ENCODE results near the gene TRAF3IP3. TPM values are rescaled to one million over a fixed set of nuclear protein-coding genes. Genes with fewer than 3 reads are reported as not detected.

The TRAF3IP3 gene
- polyA plus RNA-seq, 1 donor from 2014 or later, result not detected

DNA sequence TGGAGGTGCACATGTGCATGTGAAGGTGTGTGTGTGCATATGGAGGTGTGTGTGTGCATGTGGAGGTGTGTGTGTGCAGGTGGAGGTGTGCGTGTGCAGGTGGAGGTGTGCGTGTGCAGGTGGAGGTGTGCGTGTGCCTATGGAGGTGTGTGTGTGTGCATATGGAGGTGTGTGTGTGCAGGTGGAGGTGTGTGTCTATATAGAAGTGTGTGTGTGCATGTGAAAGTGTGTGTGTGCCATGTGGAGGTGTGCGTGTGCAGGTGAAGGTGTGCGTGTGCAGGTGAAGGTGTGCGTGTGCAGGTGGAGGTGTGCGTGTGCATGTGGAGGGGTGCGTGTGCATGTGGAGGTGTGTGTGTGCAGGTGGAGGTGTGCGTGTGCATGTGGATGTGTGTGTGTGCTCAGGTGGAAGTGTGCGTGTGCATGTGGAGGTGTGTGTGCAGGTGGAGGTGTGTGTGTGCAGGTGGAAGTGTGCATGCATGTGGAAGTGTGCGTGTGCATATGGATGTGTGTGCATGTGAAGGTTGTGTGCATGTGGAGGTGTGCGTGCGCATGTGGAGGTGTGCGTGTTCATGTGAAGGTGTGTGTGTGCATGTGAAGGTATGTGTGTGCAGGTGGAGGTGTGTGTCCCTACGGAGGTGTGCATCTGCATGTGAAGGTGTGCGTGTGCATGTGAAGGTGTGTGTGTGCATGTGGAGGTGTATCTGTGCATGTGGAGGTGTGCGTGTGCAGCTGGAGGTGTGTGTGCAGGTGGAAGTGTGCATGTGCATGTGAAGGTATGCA lies 15.0 kb downstream of the TRAF3IP3 start:
- Histone ChIP-seq H3F3A (ENCODE audit: insufficient read depth, low read length, poor library complexity, severe bottlenecking) (no peaks in the 10 kb centered on the region), H2AFZ (ENCODE audit: low read depth, low read length) (no peak overlapping the region), H3K27ac (ENCODE audit: low read length) (no peak overlapping the region), H3K4me2 (ENCODE audit: low read length) (no peak overlapping the region), H3K36me3 (ENCODE audit: insufficient read depth, low read length) (no peaks in the 10 kb centered on the region), H3K9me3 (ENCODE audit: low read length) (no peaks in the 10 kb centered on the region), H3K9me2 (ENCODE audit: insufficient read depth, low read length) (no peaks in the 10 kb centered on the region), H3K27me3 (ENCODE audit: insufficient read depth, low read depth, low read length) (no peaks in the 10 kb centered on the region), H4K20me1 (ENCODE audit: insufficient read depth) (no peaks in the 10 kb centered on the region), H3K4me3 (ENCODE audit: low read length) (no peak overlapping the region), H3K79me2 (replicated peaks; ENCODE audit: insufficient read depth, low read length) (no peaks in the 10 kb centered on the region), H3K9ac (ENCODE audit: low read length) (no peak overlapping the region)
- TF ChIP-seq RAD21 (conservative IDR thresholded peaks at IDR 0.05), result no peak
- TF ChIP-seq POLR2AphosphoS5 (IDR thresholded peaks at IDR 0.05), result no peak
- TF ChIP-seq SMC3 (conservative IDR thresholded peaks at IDR 0.05; ENCODE audit: poor library complexity), result no peak
- TF ChIP-seq, protein P1, sequence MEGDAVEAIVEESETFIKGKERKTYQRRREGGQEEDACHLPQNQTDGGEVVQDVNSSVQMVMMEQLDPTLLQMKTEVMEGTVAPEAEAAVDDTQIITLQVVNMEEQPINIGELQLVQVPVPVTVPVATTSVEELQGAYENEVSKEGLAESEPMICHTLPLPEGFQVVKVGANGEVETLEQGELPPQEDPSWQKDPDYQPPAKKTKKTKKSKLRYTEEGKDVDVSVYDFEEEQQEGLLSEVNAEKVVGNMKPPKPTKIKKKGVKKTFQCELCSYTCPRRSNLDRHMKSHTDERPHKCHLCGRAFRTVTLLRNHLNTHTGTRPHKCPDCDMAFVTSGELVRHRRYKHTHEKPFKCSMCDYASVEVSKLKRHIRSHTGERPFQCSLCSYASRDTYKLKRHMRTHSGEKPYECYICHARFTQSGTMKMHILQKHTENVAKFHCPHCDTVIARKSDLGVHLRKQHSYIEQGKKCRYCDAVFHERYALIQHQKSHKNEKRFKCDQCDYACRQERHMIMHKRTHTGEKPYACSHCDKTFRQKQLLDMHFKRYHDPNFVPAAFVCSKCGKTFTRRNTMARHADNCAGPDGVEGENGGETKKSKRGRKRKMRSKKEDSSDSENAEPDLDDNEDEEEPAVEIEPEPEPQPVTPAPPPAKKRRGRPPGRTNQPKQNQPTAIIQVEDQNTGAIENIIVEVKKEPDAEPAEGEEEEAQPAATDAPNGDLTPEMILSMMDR (IDR thresholded peaks at IDR 0.05; ENCODE audit: poor library complexity, severe bottlenecking), result no peak
- TF ChIP-seq, protein P2, sequence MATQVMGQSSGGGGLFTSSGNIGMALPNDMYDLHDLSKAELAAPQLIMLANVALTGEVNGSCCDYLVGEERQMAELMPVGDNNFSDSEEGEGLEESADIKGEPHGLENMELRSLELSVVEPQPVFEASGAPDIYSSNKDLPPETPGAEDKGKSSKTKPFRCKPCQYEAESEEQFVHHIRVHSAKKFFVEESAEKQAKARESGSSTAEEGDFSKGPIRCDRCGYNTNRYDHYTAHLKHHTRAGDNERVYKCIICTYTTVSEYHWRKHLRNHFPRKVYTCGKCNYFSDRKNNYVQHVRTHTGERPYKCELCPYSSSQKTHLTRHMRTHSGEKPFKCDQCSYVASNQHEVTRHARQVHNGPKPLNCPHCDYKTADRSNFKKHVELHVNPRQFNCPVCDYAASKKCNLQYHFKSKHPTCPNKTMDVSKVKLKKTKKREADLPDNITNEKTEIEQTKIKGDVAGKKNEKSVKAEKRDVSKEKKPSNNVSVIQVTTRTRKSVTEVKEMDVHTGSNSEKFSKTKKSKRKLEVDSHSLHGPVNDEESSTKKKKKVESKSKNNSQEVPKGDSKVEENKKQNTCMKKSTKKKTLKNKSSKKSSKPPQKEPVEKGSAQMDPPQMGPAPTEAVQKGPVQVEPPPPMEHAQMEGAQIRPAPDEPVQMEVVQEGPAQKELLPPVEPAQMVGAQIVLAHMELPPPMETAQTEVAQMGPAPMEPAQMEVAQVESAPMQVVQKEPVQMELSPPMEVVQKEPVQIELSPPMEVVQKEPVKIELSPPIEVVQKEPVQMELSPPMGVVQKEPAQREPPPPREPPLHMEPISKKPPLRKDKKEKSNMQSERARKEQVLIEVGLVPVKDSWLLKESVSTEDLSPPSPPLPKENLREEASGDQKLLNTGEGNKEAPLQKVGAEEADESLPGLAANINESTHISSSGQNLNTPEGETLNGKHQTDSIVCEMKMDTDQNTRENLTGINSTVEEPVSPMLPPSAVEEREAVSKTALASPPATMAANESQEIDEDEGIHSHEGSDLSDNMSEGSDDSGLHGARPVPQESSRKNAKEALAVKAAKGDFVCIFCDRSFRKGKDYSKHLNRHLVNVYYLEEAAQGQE (IDR thresholded peaks at IDR 0.05; ENCODE audit: borderline replicate concordance), result no peak
- TF ChIP-seq EZH2 (IDR thresholded peaks at IDR 0.05; ENCODE audit: borderline replicate concordance, insufficient read depth, low read length, poor library complexity, severe bottlenecking), result no peak
- no peak for TF ChIP-seq EP300 (conservative IDR thresholded peaks at IDR 0.05; ENCODE audit: poor library complexity, severe bottlenecking)
- no peak for TF ChIP-seq MXI1 (conservative IDR thresholded peaks at IDR 0.05; ENCODE audit: poor library complexity, severe bottlenecking)
- TF ChIP-seq TAF1 (IDR thresholded peaks at IDR 0.05; ENCODE audit: low read depth), result no peak

DNA sequence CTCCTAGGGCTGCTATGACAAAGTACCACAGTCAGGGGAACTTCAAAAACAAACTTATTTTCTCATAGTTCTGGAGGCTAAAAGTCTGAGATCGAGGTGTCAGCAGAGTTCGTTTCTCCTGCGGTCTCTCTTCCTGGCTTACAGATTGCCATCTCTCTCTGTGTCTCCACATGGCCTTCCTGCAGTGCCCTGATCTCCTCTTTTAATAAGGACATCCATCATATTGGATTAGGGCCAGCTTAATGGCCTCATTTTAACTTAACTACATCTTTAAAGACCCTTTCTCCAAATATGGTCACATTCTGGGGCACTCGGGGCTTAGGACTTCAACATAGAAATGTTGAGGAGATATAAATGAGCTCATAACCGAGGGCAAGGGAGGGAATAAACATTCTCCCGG lies 16.3 kb downstream of the TRAF3IP3 start:
- no peaks in the 10 kb centered on the region for H3K9me3 ChIP-seq (ENCODE audit: low read length)
- no peaks in the 10 kb centered on the region for H3K9me2 ChIP-seq (ENCODE audit: insufficient read depth, low read length)
- H2AFZ ChIP-seq (ENCODE audit: low read depth, low read length), result no peak overlapping the region
- no peaks in the 10 kb centered on the region for H3F3A ChIP-seq (ENCODE audit: insufficient read depth, low read length, poor library complexity, severe bottlenecking)
- H3K9ac ChIP-seq (ENCODE audit: low read length), result no peak overlapping the region
- no peaks in the 10 kb centered on the region for H3K27me3 ChIP-seq (ENCODE audit: insufficient read depth, low read depth, low read length)
- no peak for TF ChIP-seq MXI1 (conservative IDR thresholded peaks at IDR 0.05; ENCODE audit: poor library complexity, severe bottlenecking)
- TF ChIP-seq TAF1 (IDR thresholded peaks at IDR 0.05; ENCODE audit: low read depth), result no peak
- no peak for TF ChIP-seq EP300 (conservative IDR thresholded peaks at IDR 0.05; ENCODE audit: poor library complexity, severe bottlenecking)
- TF ChIP-seq RAD21 (conservative IDR thresholded peaks at IDR 0.05), result no peak
- TF ChIP-seq POLR2AphosphoS5 (IDR thresholded peaks at IDR 0.05), result no peak
- TF ChIP-seq, protein P2 (IDR thresholded peaks at IDR 0.05; ENCODE audit: borderline replicate concordance), result no peak
- TF ChIP-seq SMC3 (conservative IDR thresholded peaks at IDR 0.05; ENCODE audit: poor library complexity), result no peak
- TF ChIP-seq EZH2 (IDR thresholded peaks at IDR 0.05; ENCODE audit: borderline replicate concordance, insufficient read depth, low read length, poor library complexity, severe bottlenecking), result no peak
- TF ChIP-seq, protein P1 (IDR thresholded peaks at IDR 0.05; ENCODE audit: poor library complexity, severe bottlenecking), result no peak
- no peaks in the 10 kb centered on the region for H4K20me1 ChIP-seq (ENCODE audit: insufficient read depth)
- no peaks in the 10 kb centered on the region for H3K36me3 ChIP-seq (ENCODE audit: insufficient read depth, low read length)
- no peak overlapping the region for H3K27ac ChIP-seq (ENCODE audit: low read length)
- H3K4me2 ChIP-seq (ENCODE audit: low read length), result no peak overlapping the region
- H3K4me3 ChIP-seq (ENCODE audit: low read length), result no peak overlapping the region
- no peaks in the 10 kb centered on the region for H3K79me2 ChIP-seq (replicated peaks; ENCODE audit: insufficient read depth, low read length)

Measured in neural cell (in vitro differentiated cells).